ENCODE results near the gene ZSWIM6.
"Not testable (repeated sequence)": the region's sequence is repeated elsewhere in the genome, so short reads cannot be mapped to it uniquely, and the experiment has no call there.

The ZSWIM6 gene

GRCh38 chr5:61407706-61408270 lies 75.7 kb downstream of the ZSWIM6 start:
- TF ChIP-seq FOXP2 (optimal IDR thresholded peaks at IDR 0.05; ENCODE audit: control extremely low read depth, extremely low read length, insufficient read depth), result no peak
- TF ChIP-seq EZH2 (IDR thresholded peaks at IDR 0.05), result no peak
- no peak for TF ChIP-seq POLR2AphosphoS5 (IDR thresholded peaks at IDR 0.05; ENCODE audit: borderline replicate concordance, low read depth, low read length)
- Histone ChIP-seq H3K9ac (ENCODE audit: insufficient read length) (no peak overlapping the region), H3K36me3 (ENCODE audit: insufficient read depth, low read length) (peaks cover 23% of the 10 kb centered on the region), H3K4me3 (peak overlapping the region; percentile 64), H3K27ac (peak overlapping the region; percentile 69), H3K9me3 (ENCODE audit: low read depth, low read length) (no peaks in the 10 kb centered on the region)
- DNase-seq (ENCODE audit: low read depth, low spot score), result no peak

GRCh38 chr5:61408476-61409168 lies 76.6 kb downstream of the ZSWIM6 start:
- Histone ChIP-seq H3K9me3 (ENCODE audit: low read depth, low read length) (no peaks in the 10 kb centered on the region), H3K36me3 (ENCODE audit: insufficient read depth, low read length) (peaks cover 23% of the 10 kb centered on the region), H3K4me3 (peak overlapping the region; percentile 64), H3K27ac (peak overlapping the region; percentile 69), H3K9ac (ENCODE audit: insufficient read length) (no peak overlapping the region)
- TF ChIP-seq EZH2 (IDR thresholded peaks at IDR 0.05) (no peak), FOXP2 (optimal IDR thresholded peaks at IDR 0.05; ENCODE audit: control extremely low read depth, extremely low read length, insufficient read depth) (peak; percentile 94), POLR2AphosphoS5 (IDR thresholded peaks at IDR 0.05; ENCODE audit: borderline replicate concordance, low read depth, low read length) (peak; percentile 85)
- peak; percentile 99 for DNase-seq (ENCODE audit: low read depth, low spot score)

DNA sequence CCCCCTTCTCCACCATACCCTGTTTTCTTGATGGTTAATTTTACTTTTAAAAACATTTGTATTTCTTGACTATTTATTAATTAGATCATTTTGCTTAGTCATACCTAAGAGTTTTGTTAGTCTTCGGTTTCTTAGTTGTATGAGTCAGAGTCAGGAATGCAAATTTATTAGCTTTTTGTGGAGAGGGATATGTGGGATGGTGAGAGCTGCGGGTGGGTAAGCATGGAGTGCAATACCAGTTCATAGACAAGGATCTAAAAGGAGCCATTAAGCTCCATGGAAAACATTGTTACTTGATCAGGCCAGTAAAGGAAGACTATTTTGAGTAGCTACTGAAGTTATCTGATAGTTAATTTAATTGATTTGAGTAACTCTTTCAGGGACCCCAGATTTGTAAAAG lies 77.5 kb downstream of the ZSWIM6 start:
- peaks cover 23% of the 10 kb centered on the region for H3K36me3 ChIP-seq (ENCODE audit: insufficient read depth, low read length)
- peak overlapping the region; percentile 64 for H3K4me3 ChIP-seq
- H3K27ac ChIP-seq, result peak overlapping the region; percentile 63; the same call in 1 of the 2 replicates
- no peaks in the 10 kb centered on the region for H3K9me3 ChIP-seq (ENCODE audit: low read depth, low read length)
- DNase-seq (ENCODE audit: low read depth, low spot score), result no peak
- no peak overlapping the region for H3K9ac ChIP-seq (ENCODE audit: insufficient read length)
- TF ChIP-seq FOXP2 (optimal IDR thresholded peaks at IDR 0.05; ENCODE audit: control extremely low read depth, extremely low read length, insufficient read depth) (no peak), EZH2 (IDR thresholded peaks at IDR 0.05) (no peak), POLR2AphosphoS5 (IDR thresholded peaks at IDR 0.05; ENCODE audit: borderline replicate concordance, low read depth, low read length) (no peak)

DNA sequence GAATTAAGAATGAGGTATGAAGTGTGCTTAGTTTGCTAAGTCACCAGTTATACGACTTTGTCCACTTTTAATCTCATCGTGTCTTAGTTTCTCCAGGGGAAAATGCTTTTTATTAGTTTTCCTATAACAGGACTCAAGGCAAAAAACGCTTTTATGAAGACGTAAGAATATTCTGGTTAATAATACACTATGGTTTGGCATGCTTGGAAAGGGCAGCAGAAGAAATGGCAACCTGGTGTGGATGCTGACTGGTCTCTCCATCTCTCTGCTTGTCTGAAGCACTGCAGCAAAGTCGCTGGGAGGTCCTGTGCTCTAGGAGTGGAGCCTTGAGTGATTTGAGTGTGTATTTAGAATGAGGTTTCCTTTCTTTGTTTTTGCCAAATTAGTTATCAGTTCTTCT lies 78.8 kb downstream of the ZSWIM6 start:
- Histone ChIP-seq H3K36me3 (ENCODE audit: insufficient read depth, low read length) (peaks cover 23% of the 10 kb centered on the region), H3K27ac (no peak overlapping the region), H3K4me3 (no peak overlapping the region), H3K9ac (ENCODE audit: insufficient read length) (no peak overlapping the region), H3K9me3 (ENCODE audit: low read depth, low read length) (no peaks in the 10 kb centered on the region)
- no peak for TF ChIP-seq EZH2 (IDR thresholded peaks at IDR 0.05)
- no peak for TF ChIP-seq POLR2AphosphoS5 (IDR thresholded peaks at IDR 0.05; ENCODE audit: borderline replicate concordance, low read depth, low read length)
- TF ChIP-seq FOXP2 (optimal IDR thresholded peaks at IDR 0.05; ENCODE audit: control extremely low read depth, extremely low read length, insufficient read depth), result no peak
- no peak for DNase-seq (ENCODE audit: low read depth, low spot score)

DNA sequence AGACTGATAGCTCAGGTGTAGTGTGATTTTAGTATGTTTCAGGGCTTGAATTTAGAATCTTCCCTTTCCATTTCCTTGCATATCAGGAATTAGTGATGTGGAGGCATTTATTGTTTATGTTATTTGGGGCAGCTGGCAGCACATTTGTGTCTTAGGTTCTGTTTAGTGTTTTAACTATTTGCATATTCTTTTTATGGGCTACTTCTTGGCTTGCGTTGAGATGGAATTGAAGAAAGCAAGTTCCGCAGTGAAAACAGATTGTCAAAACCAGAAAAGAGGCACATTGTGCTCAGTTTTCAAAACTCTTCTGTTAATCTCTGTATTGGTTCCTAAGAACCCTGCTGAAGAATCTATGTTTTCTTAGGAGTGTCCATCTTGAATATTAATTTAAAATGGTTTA lies 80.3 kb downstream of the ZSWIM6 start:
- H3K27ac ChIP-seq, result no peak overlapping the region
- TF ChIP-seq POLR2AphosphoS5 (IDR thresholded peaks at IDR 0.05; ENCODE audit: borderline replicate concordance, low read depth, low read length) (no peak), FOXP2 (optimal IDR thresholded peaks at IDR 0.05; ENCODE audit: control extremely low read depth, extremely low read length, insufficient read depth) (no peak), EZH2 (IDR thresholded peaks at IDR 0.05) (no peak)
- no peak overlapping the region for H3K9ac ChIP-seq (ENCODE audit: insufficient read length)
- H3K4me3 ChIP-seq, result no peak overlapping the region
- no peak for DNase-seq (ENCODE audit: low read depth, low spot score)
- peaks cover 23% of the 10 kb centered on the region for H3K36me3 ChIP-seq (ENCODE audit: insufficient read depth, low read length)
- H3K9me3 ChIP-seq (ENCODE audit: low read depth, low read length), result no peaks in the 10 kb centered on the region

DNA sequence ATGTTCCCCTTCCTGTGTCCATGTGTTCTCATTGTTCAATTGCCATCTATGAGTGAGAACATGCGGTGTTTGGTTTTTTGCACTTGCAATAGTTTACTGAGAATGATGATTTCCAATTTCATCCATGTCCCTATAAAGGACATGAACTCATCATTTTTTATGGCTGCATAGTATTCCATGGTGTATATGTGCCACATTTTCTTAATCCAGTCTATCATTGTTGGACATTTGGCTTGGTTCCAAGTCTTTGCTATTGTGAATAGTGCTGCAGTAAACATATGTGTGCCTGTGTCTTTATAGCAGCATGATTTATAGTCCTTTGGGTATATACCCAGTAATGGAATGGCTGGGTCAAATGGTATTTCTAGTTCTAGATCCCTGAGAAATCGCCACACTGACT lies 81.1 kb downstream of the ZSWIM6 start:
- H3K36me3 ChIP-seq (ENCODE audit: insufficient read depth, low read length), result peaks cover 23% of the 10 kb centered on the region
- not testable (repeated sequence) for H3K9ac ChIP-seq (ENCODE audit: insufficient read length); DNase-seq (ENCODE audit: low read depth, low spot score); H3K4me3 ChIP-seq; H3K9me3 ChIP-seq (ENCODE audit: low read depth, low read length); H3K27ac ChIP-seq

DNA sequence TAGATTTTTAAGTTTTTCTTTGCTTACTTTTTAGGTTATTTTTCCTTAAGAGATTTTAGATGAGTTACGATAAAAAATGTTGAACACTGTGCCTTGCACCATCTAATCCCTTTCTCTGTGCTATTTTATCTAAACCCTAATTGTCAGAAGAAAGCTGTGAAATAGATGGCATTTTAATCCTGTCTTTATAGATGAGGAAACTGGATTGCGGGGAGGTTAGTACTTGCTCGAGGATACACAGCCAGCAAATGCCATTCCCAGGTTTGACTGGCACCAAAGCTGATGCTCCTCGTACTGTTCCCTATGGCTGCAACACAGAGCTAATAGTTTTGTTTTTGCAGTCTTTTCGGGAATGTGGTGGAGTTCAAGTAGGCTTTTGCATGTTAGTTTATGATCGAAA lies 82.7 kb downstream of the ZSWIM6 start:
- no peak overlapping the region for H3K27ac ChIP-seq
- peaks cover 23% of the 10 kb centered on the region for H3K36me3 ChIP-seq (ENCODE audit: insufficient read depth, low read length)
- no peak for DNase-seq (ENCODE audit: low read depth, low spot score)
- no peak overlapping the region for H3K4me3 ChIP-seq
- TF ChIP-seq EZH2 (IDR thresholded peaks at IDR 0.05), result no peak
- no peak for TF ChIP-seq FOXP2 (optimal IDR thresholded peaks at IDR 0.05; ENCODE audit: control extremely low read depth, extremely low read length, insufficient read depth)
- TF ChIP-seq POLR2AphosphoS5 (IDR thresholded peaks at IDR 0.05; ENCODE audit: borderline replicate concordance, low read depth, low read length), result no peak
- H3K9ac ChIP-seq (ENCODE audit: insufficient read length), result no peak overlapping the region
- H3K9me3 ChIP-seq (ENCODE audit: low read depth, low read length), result no peaks in the 10 kb centered on the region

GRCh38 chr5:61416010-61416409 lies 84.0 kb downstream of the ZSWIM6 start:
- TF ChIP-seq FOXP2 (optimal IDR thresholded peaks at IDR 0.05; ENCODE audit: control extremely low read depth, extremely low read length, insufficient read depth), result no peak
- no peak for TF ChIP-seq EZH2 (IDR thresholded peaks at IDR 0.05)
- TF ChIP-seq POLR2AphosphoS5 (IDR thresholded peaks at IDR 0.05; ENCODE audit: borderline replicate concordance, low read depth, low read length), result no peak
- Histone ChIP-seq H3K9me3 (ENCODE audit: low read depth, low read length) (peaks cover 2% of the 10 kb centered on the region; the same call in 1 of the 2 replicates), H3K9ac (ENCODE audit: insufficient read length) (no peak overlapping the region), H3K27ac (peak overlapping the region; percentile 52; the same call in 1 of the 2 replicates), H3K4me3 (0 out of 2 replicates have a peak overlapping the region, but pooled peaks have one; percentile 12), H3K36me3 (ENCODE audit: insufficient read depth, low read length) (peaks cover 19% of the 10 kb centered on the region)
- no peak for DNase-seq (ENCODE audit: low read depth, low spot score)

All from SK-N-MC (cell line).